Right cardiac atrium (tissue), 5 donors: ENCODE results near the gene ELMO1. TPM values are rescaled to one million over a fixed set of nuclear protein-coding genes. Genes with fewer than 3 reads are reported as not detected.

ENCODE experiments used
- ATAC-seq, 2 donors: fragments of 200-7000 bp; cut with Tn5 transposase; one replicate each; pipeline versions ENCODE4 v1.8.0 to v1.9.1; 2020; ENCODE audit warnings: moderate library complexity in 2 of 2, mild to moderate bottlenecking in 1 of 2
- DNase-seq, 3 donors: peaks; one replicate each; pipeline ENCODE4 v3.0.0-alpha.2; 2020
- H3K27ac ChIP-seq: one replicate; pipeline ENCODE4 v1.5.1; 2013; ENCODE audit warnings: mild to moderate bottlenecking, low read length, control low read depth, moderate library complexity
- H3K27me3 ChIP-seq: one replicate; pipeline ENCODE4 v1.6.1; 2013; ENCODE audit not compliant: control insufficient read depth, insufficient read depth
- H3K4me1 ChIP-seq: one replicate; pipeline ENCODE4 v1.6.1; 2013; ENCODE audit warnings: low read length; ENCODE audit not compliant: control insufficient read depth, insufficient read depth
- H3K4me3 ChIP-seq: one replicate; pipeline ENCODE4 v1.5.1; 2013; ENCODE audit warnings: low read length, control low read depth
- H3K9me3 ChIP-seq: one replicate; pipeline ENCODE4 v1.6.1; 2013; ENCODE audit warnings: low read length; ENCODE audit not compliant: control insufficient read depth
- WGBS: extraction: QIAGEN DNeasy Blood & Tissue Kit; methylation state at CpG from one replicate; pipeline ENCODE4 v1.1.7; 2013; 5-methylcytosine and 5-hydroxymethylcytosine counted together
- intact Hi-C, 4 donors: fragments of 100-400 bp; cut with DNase I; formaldehyde crosslinking; loops; one replicate each; pipeline versions ENCODE4 v1.11.0 to v1.14.0; 2022 to 2023
- polyA plus RNA-seq: library from polyadenylated mRNA; stranded (reverse); fragments of 200-250 nt; gene quantifications from one replicate; pipeline ENCODE4 v1.2.3, GENCODE V29; 2013
- total RNA-seq, 4 donors: library from RNA; stranded (reverse); fragmentation: NEBNext Ultra II Directional; extraction: Animal tissue kit (Norgen Biotek cat#: 25700); gene quantifications; one replicate each; pipeline ENCODE4 v1.2.1, GENCODE V29; 2021
- donor health status: healthy with polysubstance abuse.
- donor health status: DM: no; HTN: yes; CAD: no.
- donor health status: DM: no; HTN: no; CAD: no.
- donor health status: DM: no; HTN: yes; CAD: no; lungs with severe emphysema.
- donor health status: DM: yes; HTN: yes; CAD: no.

The ELMO1 gene
- total and polyA plus RNA-seq, 5 donors = 11.8 to 20.8 (median 18.8) TPM

GRCh38 chr7:37385787-37386186 is 62.9 kb downstream of the ELMO1 start:
- Histone ChIP-seq H3K27me3 (no peaks in the 10 kb centered on the region), H3K4me3 (no peak overlapping the region), H3K4me1 (peaks cover 10% of the 10 kb centered on the region), H3K27ac (peak overlapping the region; percentile 42), H3K9me3 (no peaks in the 10 kb centered on the region)
- 60% methylated on average over 6 of the region's 6 CpGs for WGBS
- intact Hi-C loops = no loop called here
- DNase-seq = peak; percentile 37 to 63 (median 56)
- peak; percentile 55 to 65 for ATAC-seq

- DNase-seq = no peak
- intact Hi-C loops = no loop called here
- Histone ChIP-seq H3K27me3 (no peaks in the 10 kb centered on the region), H3K27ac (no peak overlapping the region), H3K4me3 (no peak overlapping the region), H3K9me3 (no peaks in the 10 kb centered on the region), H3K4me1 (peaks cover 9% of the 10 kb centered on the region)
- no peak for ATAC-seq
- WGBS = 63% methylated on average over 1 of the region's 1 CpG
Observed at GRCh38 chr7:37382546-37383088, 66.0 kb downstream of the ELMO1 start.

- WGBS = 88% methylated on average over 4 of the region's 4 CpGs
- intact Hi-C loops = no loop called here
Observed at GRCh38 chr7:37380831-37381230, 67.8 kb downstream of the ELMO1 start.

DNA sequence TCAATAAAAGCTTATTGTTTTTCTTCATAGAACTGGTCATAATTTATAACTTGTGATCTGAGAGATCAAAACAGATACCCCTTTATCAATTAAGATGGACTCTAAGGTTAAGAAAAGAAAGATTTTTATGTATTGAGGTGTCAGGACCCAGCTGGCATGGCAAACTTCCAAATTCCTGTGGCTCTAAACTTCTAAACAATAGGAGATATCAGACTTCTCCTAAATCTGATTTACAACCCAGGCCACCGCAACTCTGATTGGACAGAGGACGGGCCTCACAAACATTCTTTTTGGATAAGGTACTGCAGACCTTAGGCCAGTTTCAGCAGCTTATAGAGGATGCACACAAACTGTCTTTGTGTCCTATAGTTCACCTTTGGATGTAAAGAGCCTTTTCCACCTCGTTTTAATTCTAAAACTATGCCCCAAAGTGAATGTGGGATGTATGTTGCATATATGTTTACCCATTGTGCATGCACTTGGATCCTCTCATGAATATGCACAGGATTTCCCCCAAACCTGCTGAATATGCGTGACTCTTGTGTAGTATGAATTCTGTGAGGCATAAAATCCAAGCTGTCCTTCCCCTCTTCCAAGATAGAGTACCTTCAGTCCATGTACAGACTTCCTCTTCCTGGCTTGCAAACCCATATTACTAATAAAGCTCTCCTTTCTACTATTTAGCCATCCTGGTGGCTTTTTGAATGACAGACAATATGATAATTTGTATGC is 69.0 kb downstream of the ELMO1 start:
- intact Hi-C loops = no loop called here
- WGBS = 85% methylated on average over 4 of the region's 4 CpGs
- DNase-seq = no peak

More at GRCh38 chr7:37380831-37381230, 67.8 kb downstream of the ELMO1 start:
- H3K4me1 ChIP-seq = peaks cover 2% of the 10 kb centered on the region
- H3K27me3 ChIP-seq = no peaks in the 10 kb centered on the region
- H3K27ac ChIP-seq = no peak overlapping the region
- ATAC-seq = no peak
- DNase-seq = no peak
- H3K4me3 ChIP-seq = no peak overlapping the region
- no peaks in the 10 kb centered on the region for H3K9me3 ChIP-seq

GRCh38 chr7:37377231-37377630 is 71.4 kb downstream of the ELMO1 start:
- 97% methylated on average over 5 of the region's 5 CpGs for WGBS
- DNase-seq (no peak), ATAC-seq (no peak)
- Histone ChIP-seq H3K27ac (no peak overlapping the region), H3K9me3 (peaks cover 3% of the 10 kb centered on the region), H3K27me3 (no peaks in the 10 kb centered on the region), H3K4me1 (no peaks in the 10 kb centered on the region), H3K4me3 (no peak overlapping the region)
- intact Hi-C loops = no loop called here

More for the DNA sequence above, 69.0 kb downstream of the ELMO1 start:
- Histone ChIP-seq H3K9me3 (peaks cover 3% of the 10 kb centered on the region), H3K4me3 (no peak overlapping the region), H3K27me3 (no peaks in the 10 kb centered on the region), H3K27ac (no peak overlapping the region), H3K4me1 (no peaks in the 10 kb centered on the region)
- no peak for ATAC-seq

- no peak overlapping the region for H3K4me3 ChIP-seq
- intact Hi-C loops = no loop called here
- no peaks in the 10 kb centered on the region for H3K27me3 ChIP-seq
- no peaks in the 10 kb centered on the region for H3K4me1 ChIP-seq
- H3K27ac ChIP-seq = no peak overlapping the region
- no peak for DNase-seq
- peaks cover 3% of the 10 kb centered on the region for H3K9me3 ChIP-seq
- ATAC-seq = no peak
- WGBS = 91% methylated on average over 8 of the region's 8 CpGs
Observed at GRCh38 chr7:37376386-37376785, 72.3 kb downstream of the ELMO1 start.

- WGBS = 83% methylated on average over 3 of the region's 3 CpGs
- ATAC-seq (no peak), DNase-seq (no peak)
- H3K27me3 ChIP-seq = no peaks in the 10 kb centered on the region
- no peak overlapping the region for H3K4me3 ChIP-seq
- intact Hi-C loops = no loop called here
- H3K4me1 ChIP-seq = no peaks in the 10 kb centered on the region
- H3K27ac ChIP-seq = no peak overlapping the region
- peaks cover 3% of the 10 kb centered on the region for H3K9me3 ChIP-seq
Observed at GRCh38 chr7:37372750-37373149, 75.9 kb downstream of the ELMO1 start.

GRCh38 chr7:37371755-37372154 is 76.9 kb downstream of the ELMO1 start:
- WGBS = 67% methylated on average over 5 of the region's 5 CpGs
- intact Hi-C loops = no loop called here

DNA sequence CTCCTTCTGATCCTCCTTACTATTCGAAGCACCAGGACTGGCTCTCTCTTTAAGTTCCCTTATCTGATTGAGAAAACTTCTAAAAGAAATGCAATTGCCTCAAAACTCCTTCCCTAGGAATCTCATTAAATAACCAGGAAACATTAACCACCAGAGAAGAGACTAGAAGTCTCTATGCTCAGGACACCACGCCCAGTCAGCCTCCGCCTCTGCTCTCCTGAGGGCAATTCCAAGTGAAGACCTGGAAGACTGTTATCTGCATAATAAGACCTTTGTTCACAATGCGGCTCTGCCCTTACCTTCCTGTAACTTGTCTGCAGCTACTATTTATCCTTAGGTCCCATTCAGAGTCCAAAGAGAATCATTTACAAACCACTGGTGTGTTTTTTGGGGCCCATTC is 78.8 kb downstream of the ELMO1 start:
- H3K4me1 ChIP-seq = peaks cover 1% of the 10 kb centered on the region
- DNase-seq (peak in 1 of 3 donors; percentile 28), ATAC-seq (peak in 1 of 2 donors; percentile 73)
- no peaks in the 10 kb centered on the region for H3K9me3 ChIP-seq
- 75% methylated on average over 4 of the region's 4 CpGs for WGBS
- H3K4me3 ChIP-seq = no peak overlapping the region
- H3K27ac ChIP-seq = no peak overlapping the region
- intact Hi-C loops = no loop called here
- H3K27me3 ChIP-seq = no peaks in the 10 kb centered on the region

More at GRCh38 chr7:37371755-37372154, 76.9 kb downstream of the ELMO1 start:
- ATAC-seq (no peak), DNase-seq (no peak)
- Histone ChIP-seq H3K27me3 (no peaks in the 10 kb centered on the region), H3K27ac (peak overlapping the region; percentile 27), H3K9me3 (peaks cover 3% of the 10 kb centered on the region), H3K4me1 (no peaks in the 10 kb centered on the region), H3K4me3 (no peak overlapping the region)

DNA sequence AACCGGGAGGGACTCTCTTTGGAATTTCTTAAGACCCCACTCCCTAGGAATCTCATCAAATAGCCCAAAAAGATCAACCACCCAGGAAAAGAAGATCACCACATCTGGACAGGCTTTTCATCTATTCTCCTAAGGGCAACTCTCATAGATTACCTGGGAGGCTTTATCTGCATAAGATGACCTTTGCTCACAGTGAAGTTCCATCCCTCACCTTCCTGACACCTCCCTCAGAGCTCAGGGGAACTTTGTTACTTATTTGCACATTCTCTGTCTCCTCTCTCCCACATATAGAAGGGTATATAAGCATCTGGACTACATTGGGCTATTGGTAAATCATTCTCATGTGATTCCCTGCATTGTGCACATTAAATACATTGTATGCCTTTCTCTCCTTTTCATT is 80.1 kb downstream of the ELMO1 start:
- Histone ChIP-seq H3K9me3 (no peaks in the 10 kb centered on the region), H3K4me3 (no peak overlapping the region), H3K27me3 (no peaks in the 10 kb centered on the region), H3K27ac (no peak overlapping the region), H3K4me1 (peaks cover 1% of the 10 kb centered on the region)
- DNase-seq (no peak), ATAC-seq (no peak)
- intact Hi-C loops = no loop called here
- WGBS = 78% methylated on average over 1 of the region's 1 CpG

- Histone ChIP-seq H3K4me3 (no peak overlapping the region), H3K27ac (no peak overlapping the region), H3K27me3 (no peaks in the 10 kb centered on the region), H3K9me3 (no peaks in the 10 kb centered on the region), H3K4me1 (peaks cover 4% of the 10 kb centered on the region)
- WGBS = 92% methylated on average over 3 of the region's 3 CpGs
- DNase-seq (no peak), ATAC-seq (no peak)
- intact Hi-C loops = no loop called here
Observed at GRCh38 chr7:37367010-37367409, 81.7 kb downstream of the ELMO1 start.
